Epithelial cell of proximal tubule (primary cell): ENCODE data around the gene ZNF92. TPM values are rescaled to one million over a fixed set of nuclear protein-coding genes. Genes with fewer than 3 reads are reported as not detected.
A peak's percentile ranks its signal among the peaks of the same experiment; 100 is the strongest.

Source experiments
- DNase-seq: peaks from one replicate; pipeline ENCODE4 v3.0.0-alpha.2; 2011; ENCODE audit warnings: low read depth
- H3K4me3 ChIP-seq: 2 replicates; pipeline ENCODE4 v1.5.1; 2011; ENCODE audit warnings: low read depth, mild to moderate bottlenecking, low read length
- total RNA-seq: library from RNA; depleted of rRNA; stranded (reverse); fragments of >200 nt; gene quantifications from 2 replicates; pipeline ENCODE4 v1.2.3, GENCODE V29; 2015
- TF ChIP-seq, protein P1 (sequence below): conservative IDR thresholded peaks from 2 replicates; pipeline ENCODE4 v1.5.1; 2012; ENCODE audit warnings: low read depth, mild to moderate bottlenecking, low read length

ZNF92 gene
- total RNA-seq, 1 donor from 2014 or later, result 13.0 TPM

DNA sequence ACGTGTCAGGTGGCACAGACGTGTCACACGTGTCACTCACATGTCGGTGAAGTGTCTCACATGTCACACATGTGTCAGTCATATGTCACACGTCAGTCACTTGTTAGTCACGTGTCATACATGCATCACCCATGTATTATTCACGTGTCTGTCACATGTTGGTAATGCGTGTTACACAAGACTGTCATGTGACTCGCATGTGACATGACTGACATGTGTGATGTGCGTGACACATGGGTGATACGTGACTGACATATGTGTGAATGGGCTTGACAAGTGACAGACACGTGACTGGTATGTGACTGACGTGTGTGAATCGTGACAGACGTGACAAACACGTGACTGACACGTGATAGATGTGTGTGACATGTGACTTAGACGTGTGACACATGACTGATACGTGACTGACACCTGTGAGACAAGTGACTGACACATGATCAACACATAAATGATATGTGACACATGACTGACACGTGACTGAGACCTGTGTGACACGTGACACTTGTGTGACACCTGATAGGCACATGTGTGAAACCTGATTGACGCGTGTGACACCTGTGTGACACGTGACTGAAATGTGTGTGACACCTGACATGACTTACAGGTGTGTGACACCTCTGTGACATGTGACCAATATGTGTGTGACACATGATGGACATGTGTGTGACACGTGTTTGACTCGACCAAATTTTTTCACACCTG lies 56.1 kb downstream of the ZNF92 start:
- no peak overlapping the region for H3K4me3 ChIP-seq
- TF ChIP-seq, protein P1, sequence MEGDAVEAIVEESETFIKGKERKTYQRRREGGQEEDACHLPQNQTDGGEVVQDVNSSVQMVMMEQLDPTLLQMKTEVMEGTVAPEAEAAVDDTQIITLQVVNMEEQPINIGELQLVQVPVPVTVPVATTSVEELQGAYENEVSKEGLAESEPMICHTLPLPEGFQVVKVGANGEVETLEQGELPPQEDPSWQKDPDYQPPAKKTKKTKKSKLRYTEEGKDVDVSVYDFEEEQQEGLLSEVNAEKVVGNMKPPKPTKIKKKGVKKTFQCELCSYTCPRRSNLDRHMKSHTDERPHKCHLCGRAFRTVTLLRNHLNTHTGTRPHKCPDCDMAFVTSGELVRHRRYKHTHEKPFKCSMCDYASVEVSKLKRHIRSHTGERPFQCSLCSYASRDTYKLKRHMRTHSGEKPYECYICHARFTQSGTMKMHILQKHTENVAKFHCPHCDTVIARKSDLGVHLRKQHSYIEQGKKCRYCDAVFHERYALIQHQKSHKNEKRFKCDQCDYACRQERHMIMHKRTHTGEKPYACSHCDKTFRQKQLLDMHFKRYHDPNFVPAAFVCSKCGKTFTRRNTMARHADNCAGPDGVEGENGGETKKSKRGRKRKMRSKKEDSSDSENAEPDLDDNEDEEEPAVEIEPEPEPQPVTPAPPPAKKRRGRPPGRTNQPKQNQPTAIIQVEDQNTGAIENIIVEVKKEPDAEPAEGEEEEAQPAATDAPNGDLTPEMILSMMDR, result no peak
- no peak for DNase-seq

DNA sequence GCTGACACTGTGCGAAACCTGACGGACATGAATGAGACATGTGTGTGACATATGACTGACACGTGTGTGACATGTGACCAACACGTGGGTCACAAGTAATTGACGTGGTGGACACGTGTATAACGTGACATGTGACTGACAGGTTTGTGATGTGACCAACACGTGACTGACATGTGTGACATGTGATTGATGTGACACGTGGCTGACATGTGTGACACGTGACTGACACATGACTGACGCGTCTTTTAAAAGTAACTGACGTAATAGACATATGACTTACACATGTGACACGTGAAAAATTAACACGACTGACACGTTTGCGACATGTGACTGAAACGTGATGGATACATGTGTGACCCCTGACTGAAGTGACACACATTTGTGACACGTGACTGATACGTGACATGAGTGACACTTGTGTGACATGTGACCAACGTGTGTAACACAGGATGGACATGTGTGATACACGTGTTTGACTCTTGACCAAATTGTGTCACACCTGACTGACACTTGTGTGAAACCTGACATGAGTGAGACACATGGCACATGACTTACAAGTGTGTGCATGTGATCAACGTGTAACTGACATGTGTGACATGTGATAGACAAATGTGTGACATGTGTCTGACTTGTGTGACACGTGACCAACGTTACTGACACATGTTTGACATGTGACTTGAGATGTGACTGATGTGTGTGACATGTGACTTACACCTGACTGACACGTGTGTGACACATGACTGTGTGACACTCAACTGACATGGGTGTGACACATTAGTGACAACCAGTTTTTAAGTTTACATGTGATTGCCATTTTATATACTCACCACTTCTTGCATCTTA lies 56.9 kb downstream of the ZNF92 start:
- DNase-seq, result no peak
- no peak overlapping the region for H3K4me3 ChIP-seq
- TF ChIP-seq, protein P1, result no peak

DNA sequence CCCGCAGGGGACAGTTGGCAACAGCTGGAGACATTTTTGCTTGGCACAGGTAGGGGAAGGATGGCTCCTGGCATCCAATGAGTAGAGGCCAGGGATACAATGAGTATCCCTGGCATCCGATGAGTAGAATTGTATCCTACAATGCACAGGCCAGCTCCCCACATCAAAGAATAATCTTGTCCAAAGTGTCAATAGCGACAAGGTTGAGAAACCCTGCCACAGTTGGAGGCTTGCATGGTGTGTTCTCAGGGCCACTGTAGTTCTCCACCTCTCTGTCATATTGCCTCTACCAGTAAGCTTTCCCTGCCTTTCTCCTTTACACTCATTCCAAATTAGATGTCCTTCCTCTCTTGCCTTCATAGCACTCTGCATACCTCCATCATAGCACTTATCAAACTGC lies 60.7 kb downstream of the ZNF92 start:
- DNase-seq, result no peak

DNA sequence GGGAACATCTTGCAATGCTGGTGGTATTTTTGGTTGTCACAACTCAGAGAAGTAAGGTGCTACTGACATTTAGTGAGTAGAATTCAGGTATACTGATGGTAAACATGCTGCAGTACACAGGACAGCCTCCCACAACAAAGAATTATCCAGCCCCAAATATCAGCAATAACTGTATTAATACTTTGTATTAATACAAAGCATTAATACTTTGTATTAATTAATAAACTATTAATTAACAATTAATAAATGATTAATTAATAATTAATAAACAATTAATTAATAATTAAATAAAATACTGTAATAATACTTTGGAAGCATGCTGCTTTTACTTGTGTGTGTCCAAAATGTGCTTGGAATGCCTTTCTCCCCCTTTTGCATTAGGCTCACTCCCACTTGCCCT lies 62.5 kb downstream of the ZNF92 start:
- TF ChIP-seq, protein P1, result no peak
- no peak for DNase-seq
- H3K4me3 ChIP-seq, result no peak overlapping the region

More for the DNA sequence above, 60.7 kb downstream of the ZNF92 start:
- no peak overlapping the region for H3K4me3 ChIP-seq
- TF ChIP-seq, protein P1, result no peak

DNA sequence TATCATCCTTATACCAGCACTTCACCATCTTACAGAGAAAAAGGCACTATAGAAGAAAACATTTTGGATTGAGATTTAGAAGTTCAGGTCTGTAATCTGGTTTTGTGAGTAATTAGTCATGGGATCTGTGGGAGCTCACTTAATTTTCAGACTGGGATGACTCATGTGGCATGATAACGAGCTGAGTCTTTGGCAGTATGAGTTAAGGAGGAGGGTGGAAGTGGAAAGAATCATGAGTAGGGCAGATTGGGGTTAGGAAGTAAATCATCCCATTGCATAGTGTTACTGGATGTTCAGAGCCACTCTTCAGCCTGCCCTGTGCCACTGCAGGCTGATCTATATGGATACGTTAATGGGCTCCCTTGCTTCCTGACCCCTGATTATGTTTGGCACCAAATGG lies 64.9 kb downstream of the ZNF92 start:
- TF ChIP-seq, protein P1, result no peak
- DNase-seq, result peak; percentile 82
- no peak overlapping the region for H3K4me3 ChIP-seq

DNA sequence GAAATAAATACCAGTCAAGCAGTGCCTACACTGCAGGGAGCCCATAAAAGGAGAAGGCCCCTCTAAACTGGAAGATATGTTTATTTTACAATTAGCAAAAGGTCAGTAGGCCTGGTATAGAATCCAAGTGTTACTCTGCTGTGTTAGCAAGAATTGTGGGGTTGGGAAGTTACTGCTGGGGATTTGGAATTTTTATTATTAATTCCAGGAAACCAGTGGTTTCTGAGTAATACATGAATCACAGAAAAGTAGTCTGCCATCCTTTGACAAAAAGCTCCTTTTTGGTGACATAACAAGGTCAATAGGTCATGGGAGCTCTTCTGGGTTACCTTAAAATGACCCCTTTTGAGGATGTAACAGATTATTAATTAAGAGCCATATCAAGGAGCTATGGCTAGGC lies 67.4 kb downstream of the ZNF92 start:
- TF ChIP-seq, protein P1, result no peak
- no peak overlapping the region for H3K4me3 ChIP-seq
- peak; percentile 54 for DNase-seq
